Mesothelial cell of epicardium (in vitro differentiated cells): Measurements from ENCODE around the gene POLD1. TPM values are rescaled to one million over a fixed set of nuclear protein-coding genes. Genes with fewer than 3 reads are reported as not detected.

Source experiments
- DNase-seq, 2 experiments: peaks; one replicate each; pipeline ENCODE4 v3.0.0; 2021; ENCODE audit warnings: low spot score in 2 of 2; ENCODE audit not compliant: unreplicated experiment in 2 of 2
- H3K27ac Mint-ChIP-seq: 2 replicates; pipeline ENCODE4 v1.8.0; 2021; ENCODE audit warnings: mixed read lengths
- H3K27me3 Mint-ChIP-seq: 2 replicates; pipeline ENCODE4 v1.8.0; 2021; ENCODE audit warnings: low read depth, mixed read lengths
- H3K36me3 Mint-ChIP-seq: 2 replicates; pipeline ENCODE4 v1.8.0; 2021; ENCODE audit warnings: mixed read lengths
- H3K4me1 Mint-ChIP-seq: 2 replicates; pipeline ENCODE4 v1.8.0; 2021; ENCODE audit warnings: mixed read lengths
- H3K4me3 Mint-ChIP-seq: 2 replicates; pipeline ENCODE4 v1.8.0; 2021; ENCODE audit warnings: mild to moderate bottlenecking, moderate library complexity, mixed read lengths
- H3K9me3 Mint-ChIP-seq: 2 replicates; pipeline ENCODE4 v1.8.0; 2021; ENCODE audit warnings: mixed read lengths
- total RNA-seq: library from RNA; stranded (reverse); gene quantifications from 3 replicates; pipeline ENCODE4 v1.2.1, GENCODE V29; 2021
- TF ChIP-seq, protein P1 (sequence below): fragments of 200-600 bp; sonication (generic); IDR thresholded peaks from one replicate; pipeline ENCODE4 v1.5.0; 2021; ENCODE audit warnings: antibody characterized with exemption; ENCODE audit not compliant: unreplicated experiment

POLD1 gene
- total RNA-seq, 1 donor from 2014 or later, result 60.6 TPM

DNA sequence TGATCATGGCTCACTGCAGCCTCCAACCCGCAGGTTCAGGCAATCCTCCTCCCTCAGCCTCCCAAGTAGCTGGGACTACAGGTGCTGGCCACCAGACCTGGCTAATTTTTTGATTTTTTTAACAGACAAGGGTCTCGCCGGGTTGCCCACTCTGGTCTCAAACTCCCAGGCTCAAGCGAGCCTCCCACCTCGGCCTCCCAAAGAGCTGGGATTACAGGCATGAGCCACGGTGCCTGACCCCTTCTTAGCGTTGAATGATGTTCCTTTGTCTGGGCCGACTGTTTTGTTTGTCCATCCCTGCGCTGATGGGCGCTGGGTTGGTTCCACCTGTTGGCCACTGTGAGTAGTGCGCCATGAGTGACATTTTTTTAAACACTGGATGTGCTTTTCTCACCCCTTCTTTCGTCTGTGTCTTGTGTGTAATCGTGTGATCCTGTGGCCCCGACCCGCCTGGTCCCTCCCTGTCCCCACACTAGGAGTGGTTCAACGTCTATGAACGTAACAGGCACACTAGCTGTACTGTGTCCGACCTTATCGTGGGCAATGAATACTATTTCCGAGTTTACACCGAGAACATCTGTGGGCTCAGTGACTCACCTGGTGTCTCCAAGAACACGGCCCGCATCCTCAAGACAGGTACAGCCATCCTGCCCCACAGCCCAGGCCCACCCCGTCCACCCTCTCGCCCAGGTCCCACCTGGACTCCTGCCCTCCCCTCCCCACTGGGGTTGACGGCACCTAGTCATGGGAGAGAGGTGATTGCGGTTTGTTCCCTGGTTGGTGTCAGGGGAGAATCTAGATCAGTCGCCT lies 77.1 kb downstream of the POLD1 start:
- Mint-ChIP-seq H3K4me3 (no peak overlapping the region), H3K9me3 (no peaks in the 10 kb centered on the region), H3K27ac (no peak overlapping the region), H3K36me3 (no peaks in the 10 kb centered on the region), H3K27me3 (peaks cover 2% of the 10 kb centered on the region), H3K4me1 (peaks cover 10% of the 10 kb centered on the region)
- TF ChIP-seq, protein P1, sequence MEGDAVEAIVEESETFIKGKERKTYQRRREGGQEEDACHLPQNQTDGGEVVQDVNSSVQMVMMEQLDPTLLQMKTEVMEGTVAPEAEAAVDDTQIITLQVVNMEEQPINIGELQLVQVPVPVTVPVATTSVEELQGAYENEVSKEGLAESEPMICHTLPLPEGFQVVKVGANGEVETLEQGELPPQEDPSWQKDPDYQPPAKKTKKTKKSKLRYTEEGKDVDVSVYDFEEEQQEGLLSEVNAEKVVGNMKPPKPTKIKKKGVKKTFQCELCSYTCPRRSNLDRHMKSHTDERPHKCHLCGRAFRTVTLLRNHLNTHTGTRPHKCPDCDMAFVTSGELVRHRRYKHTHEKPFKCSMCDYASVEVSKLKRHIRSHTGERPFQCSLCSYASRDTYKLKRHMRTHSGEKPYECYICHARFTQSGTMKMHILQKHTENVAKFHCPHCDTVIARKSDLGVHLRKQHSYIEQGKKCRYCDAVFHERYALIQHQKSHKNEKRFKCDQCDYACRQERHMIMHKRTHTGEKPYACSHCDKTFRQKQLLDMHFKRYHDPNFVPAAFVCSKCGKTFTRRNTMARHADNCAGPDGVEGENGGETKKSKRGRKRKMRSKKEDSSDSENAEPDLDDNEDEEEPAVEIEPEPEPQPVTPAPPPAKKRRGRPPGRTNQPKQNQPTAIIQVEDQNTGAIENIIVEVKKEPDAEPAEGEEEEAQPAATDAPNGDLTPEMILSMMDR, result peak; percentile 92
- DNase-seq, result peak in 1 of 2 experiments; percentile 71

DNA sequence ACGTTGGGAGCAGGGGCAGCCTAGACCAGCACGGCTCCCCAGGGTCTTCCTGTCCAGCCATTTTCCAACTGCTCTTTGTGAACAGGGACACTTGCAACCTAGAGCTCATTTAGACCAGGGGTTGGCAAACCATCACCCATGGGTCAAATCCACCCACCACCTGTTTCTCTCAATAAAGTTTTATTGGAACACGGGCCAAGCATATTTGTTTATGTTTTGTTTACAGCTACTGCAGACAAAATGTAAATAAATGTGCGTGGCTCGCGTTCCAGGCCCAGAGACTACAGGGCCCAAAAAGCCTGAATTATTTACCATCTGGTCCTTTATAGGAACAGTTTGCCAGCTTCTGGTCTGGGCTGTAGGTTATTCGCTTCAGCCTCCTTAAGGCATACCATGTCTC lies 78.8 kb downstream of the POLD1 start:
- TF ChIP-seq, protein P1, result no peak
- Mint-ChIP-seq H3K4me3 (no peak overlapping the region), H3K9me3 (no peaks in the 10 kb centered on the region), H3K27me3 (no peaks in the 10 kb centered on the region), H3K36me3 (no peaks in the 10 kb centered on the region), H3K4me1 (peaks cover 10% of the 10 kb centered on the region), H3K27ac (no peak overlapping the region)
- DNase-seq, result no peak

DNA sequence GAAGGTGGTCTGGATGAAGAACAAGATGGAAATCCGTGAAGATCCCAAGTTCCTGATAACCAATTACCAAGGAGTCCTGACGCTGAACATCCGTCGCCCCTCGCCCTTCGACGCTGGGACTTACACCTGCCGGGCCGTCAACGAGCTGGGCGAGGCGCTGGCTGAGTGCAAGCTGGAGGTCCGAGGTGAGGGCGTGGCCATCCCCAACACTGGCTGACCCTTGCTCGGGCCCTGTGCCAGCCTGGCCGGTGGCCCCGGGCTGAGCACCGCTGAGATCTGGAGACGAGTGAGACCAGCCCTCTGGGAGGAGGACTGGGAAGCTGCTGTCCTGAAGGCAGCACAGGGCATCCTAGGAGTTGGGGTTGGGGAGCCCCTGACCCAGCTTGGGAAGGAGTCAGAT lies 80.2 kb downstream of the POLD1 start:
- TF ChIP-seq, protein P1, result no peak
- Mint-ChIP-seq H3K36me3 (no peaks in the 10 kb centered on the region), H3K4me1 (peaks cover 10% of the 10 kb centered on the region), H3K27me3 (no peaks in the 10 kb centered on the region), H3K27ac (no peak overlapping the region), H3K9me3 (no peaks in the 10 kb centered on the region), H3K4me3 (no peak overlapping the region)
- DNase-seq, result no peak

DNA sequence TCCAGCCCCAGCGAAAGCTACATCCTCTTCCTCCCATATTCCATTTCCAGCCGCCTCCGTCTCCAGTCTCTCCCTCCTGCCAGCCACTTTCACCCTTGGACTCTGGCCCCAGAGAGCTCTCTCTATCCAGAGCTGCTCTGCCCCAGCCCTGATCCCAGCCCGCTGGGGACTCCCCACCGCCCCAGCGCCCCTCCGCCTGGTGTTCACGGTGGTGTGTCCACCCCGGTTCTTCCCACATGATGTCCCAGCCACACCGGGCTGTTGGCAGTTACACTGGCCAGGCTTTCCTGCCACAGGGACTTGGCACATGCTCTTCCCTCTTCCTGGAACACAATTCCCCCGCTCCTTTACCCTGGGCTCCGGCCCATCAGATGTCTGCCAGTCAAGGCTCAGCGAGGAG lies 80.9 kb downstream of the POLD1 start:
- H3K36me3 Mint-ChIP-seq, result no peaks in the 10 kb centered on the region

DNA sequence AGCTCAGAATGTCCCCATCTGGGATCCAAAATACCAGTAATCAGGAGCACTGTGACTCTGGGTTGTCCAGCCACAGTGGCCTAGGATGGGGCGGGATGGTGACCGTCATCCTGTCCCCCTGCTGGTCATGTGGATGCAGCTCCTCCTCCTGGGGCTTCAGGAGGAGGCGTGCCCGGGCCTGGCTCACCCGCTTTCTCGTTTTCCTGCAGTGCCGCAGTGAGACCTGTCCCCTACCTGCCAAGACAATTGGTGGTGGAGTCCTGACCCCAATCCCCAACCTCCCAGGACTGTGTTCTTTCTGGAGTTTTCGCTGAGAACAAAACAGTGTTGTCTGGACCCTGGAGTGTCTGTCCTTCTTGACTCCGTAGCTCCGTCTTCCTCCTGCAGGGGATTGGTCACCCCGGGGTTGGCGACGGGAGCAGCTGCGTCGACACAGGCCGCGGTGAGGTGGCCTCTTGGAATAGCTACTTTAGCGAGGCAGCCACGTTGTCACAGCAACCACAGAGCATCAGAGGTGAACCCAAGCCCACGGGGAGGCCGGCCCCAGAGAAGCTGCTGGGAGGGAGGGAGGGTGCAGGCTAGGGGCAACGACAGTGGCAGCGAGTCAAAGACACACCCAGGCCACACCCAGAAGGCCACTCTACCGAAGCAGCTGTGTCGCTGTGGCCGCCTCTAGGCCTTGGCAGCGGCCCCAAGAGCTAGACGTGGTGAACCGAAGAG lies 82.0 kb downstream of the POLD1 start:
- Mint-ChIP-seq H3K27ac (no peak overlapping the region), H3K4me3 (no peak overlapping the region)
- no peak for DNase-seq

More for the DNA sequence above, 80.9 kb downstream of the POLD1 start:
- no peaks in the 10 kb centered on the region for H3K9me3 Mint-ChIP-seq
- no peak for DNase-seq
- no peak overlapping the region for H3K4me3 Mint-ChIP-seq
- H3K27ac Mint-ChIP-seq, result no peak overlapping the region
- H3K27me3 Mint-ChIP-seq, result no peaks in the 10 kb centered on the region
- H3K4me1 Mint-ChIP-seq, result peaks cover 8% of the 10 kb centered on the region
- TF ChIP-seq, protein P1, result no peak

More for the DNA sequence above, 82.0 kb downstream of the POLD1 start:
- TF ChIP-seq, protein P1, result no peak
- no peaks in the 10 kb centered on the region for H3K27me3 Mint-ChIP-seq
- peaks cover 3% of the 10 kb centered on the region for H3K4me1 Mint-ChIP-seq
- H3K36me3 Mint-ChIP-seq, result no peaks in the 10 kb centered on the region
- H3K9me3 Mint-ChIP-seq, result no peaks in the 10 kb centered on the region
